GM19193 (cell line): ENCODE data around the gene TMEM50B.

Source experiments
- POLR2A ChIP-seq: IDR thresholded peaks from 4 replicates; pipeline ENCODE4 v1.6.1; 2011; ENCODE audit not compliant: insufficient read depth, insufficient read length; ENCODE audit errors: extremely low read depth

TMEM50B gene

DNA sequence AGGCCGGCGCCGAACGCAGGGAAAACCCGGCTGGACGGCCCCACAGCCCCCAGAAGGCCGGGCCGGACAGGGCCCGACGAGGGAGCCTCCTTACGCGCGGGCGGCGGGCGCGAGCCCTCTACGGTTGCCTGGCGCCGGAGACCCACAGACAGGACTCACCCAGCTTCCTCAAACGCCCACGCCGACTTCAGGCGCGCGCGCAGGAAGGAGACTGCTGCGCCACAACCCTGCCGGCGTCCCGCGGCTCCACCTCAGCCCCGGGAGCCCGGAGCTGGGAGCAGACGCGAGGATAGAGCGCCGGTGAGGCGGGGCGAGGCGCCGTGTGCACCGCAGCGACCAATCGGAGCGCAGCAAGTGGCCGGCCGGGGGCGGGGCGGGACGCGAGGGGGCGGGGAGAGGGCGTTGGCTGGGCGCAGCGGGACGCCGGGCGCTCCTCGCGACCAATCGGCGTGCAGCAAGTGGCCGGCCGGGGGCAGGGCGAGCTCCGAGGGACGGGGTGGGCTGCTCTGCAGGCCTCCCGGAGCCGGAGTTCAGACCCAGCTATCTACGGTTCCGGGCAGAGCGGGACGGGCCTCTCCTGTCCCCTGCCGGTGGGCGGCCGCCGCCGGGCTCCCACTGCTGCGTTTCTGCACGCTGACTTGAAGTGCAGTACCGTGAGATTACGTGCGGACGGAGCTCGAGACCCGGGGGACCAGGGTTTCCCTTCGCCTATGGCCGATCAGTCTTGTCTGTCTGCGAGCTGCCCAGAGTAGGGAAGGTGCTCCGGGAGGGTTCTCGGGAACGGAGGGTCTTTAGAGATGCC, at the start of gene TMEM50B:
TSS of gene TMEM50B (minus strand) at position 296 of the 802 bp plus-strand sequence. CDS start 11,089 bp downstream, outside the sequence.
- peak; percentile 94 for TF ChIP-seq POLR2A

DNA sequence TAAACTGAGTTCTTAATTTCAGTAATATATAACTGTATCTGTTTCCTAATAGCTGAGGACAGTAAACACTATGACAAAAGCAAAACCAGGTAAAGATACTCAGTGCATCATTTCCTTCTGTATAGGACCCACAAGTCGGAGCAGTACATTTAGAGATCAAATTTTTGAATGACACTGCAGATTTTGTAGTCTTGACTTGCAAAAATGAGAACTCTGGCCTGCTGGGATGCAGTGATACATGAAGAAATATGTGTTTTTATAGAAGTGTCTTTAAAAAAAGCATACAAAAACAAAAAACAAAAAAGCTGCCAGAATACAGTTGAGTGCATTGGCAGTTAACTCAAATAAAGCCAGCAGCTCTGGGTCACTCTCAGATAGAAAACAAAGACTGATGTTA, 43.2 kb upstream of the TMEM50B start:
- no peak for TF ChIP-seq POLR2A

DNA sequence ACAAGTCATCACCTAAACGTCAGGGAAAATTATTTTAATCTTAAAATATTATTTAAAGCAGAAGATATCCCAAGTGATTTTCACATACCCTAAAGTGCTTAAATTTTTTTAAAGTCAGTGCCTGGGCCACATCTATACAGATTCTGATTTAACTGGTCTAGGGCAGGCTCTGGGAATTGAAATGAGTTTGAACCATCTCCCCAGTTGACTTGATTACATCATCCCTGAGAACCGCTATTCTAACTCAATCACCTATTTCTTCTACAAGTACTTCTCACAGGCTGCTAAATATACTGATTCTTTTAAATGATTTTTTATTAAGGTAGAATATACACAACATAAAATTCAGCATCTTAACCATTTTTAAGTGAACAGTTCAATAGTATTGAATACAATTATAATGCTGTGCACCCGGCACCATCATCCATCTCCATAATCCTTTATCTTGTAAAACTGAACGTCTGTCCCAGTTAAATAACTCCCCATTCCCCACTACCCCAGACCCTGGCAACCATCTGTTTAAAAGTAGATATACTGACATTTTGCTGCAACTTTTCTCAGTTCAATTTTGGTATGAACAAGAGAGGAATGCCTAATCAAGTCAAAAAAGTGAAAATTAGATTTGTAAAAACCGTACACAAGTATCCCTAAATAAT, 42.7 kb upstream of the TMEM50B start:
- no peak for TF ChIP-seq POLR2A

DNA sequence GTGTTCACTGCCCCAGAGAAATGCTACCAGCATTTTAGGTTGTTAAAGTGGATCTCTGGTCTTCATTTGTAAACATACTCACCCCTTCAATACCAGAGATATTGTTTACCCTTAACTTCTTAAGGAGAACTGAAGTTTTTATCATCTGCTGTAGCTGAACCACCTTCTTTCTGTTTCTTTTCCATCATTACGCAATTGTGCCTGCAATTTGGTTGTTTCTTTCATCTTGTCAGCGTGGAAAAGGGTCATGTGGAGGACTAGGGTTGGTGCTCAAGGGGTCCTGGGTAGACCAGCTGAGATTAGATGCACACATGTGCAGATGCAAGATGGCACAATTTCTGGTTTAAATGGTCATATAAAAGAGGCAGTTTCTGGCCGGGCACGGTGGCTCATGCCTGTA, 39.1 kb upstream of the TMEM50B start:
- TF ChIP-seq POLR2A = no peak

DNA sequence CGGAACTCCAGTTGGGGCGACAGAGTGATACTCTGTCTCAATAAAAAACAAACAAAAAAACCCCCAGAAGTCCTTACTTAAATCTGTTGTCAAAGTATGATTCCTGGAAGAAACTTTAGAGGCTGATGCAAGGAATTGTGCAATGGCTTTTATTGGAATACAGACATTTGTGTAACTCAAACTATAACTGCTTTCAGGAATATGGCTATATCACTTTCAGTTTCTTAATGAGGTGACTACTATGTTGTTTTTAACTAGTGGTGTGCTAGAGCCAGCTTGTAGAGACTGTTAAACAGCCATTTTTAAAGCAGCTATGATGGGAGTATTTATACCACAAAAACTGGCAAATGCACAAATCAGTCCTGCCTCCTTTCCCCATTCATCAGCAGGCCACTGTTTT, 34.5 kb upstream of the TMEM50B start:
- TF ChIP-seq POLR2A = no peak

DNA sequence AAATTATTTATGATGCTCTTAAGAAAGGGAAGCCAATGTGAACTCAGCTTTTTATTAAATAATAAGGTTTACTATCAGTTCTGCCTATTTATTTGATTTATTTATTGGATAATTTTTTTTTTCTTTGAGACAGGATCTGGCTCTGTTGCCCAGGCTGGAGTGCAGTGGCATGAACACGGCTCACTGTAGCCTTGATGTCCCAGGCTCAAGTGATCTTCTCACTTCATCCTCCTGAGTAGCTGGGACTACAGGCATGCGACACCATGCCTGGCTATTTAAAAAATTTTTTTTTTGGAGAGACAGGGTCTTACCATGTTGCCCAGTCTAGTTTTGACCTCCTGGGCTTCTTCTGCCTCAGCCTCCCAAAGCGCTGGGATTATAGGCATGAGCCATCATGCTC, 32.7 kb upstream of the TMEM50B start:
- TF ChIP-seq POLR2A = no peak

DNA sequence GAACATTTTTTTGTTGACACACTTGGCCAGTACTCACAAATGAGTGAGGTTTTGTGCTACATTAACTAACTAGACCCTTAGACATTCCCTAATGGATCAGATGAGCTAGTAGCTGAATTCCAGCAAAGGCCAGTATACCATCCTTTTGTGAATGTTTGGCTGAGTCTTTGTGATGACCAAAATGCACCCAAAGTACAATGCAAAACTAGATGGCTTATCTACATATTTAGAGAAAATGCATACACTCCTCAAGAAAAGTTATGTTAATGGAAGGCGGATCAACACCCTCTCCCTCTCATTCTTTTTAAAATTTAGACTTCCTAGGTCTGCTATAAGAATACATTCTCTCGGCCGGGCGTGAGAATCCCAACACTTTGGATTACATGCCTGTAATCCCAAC, 31.9 kb upstream of the TMEM50B start:
- TF ChIP-seq POLR2A = no peak

DNA sequence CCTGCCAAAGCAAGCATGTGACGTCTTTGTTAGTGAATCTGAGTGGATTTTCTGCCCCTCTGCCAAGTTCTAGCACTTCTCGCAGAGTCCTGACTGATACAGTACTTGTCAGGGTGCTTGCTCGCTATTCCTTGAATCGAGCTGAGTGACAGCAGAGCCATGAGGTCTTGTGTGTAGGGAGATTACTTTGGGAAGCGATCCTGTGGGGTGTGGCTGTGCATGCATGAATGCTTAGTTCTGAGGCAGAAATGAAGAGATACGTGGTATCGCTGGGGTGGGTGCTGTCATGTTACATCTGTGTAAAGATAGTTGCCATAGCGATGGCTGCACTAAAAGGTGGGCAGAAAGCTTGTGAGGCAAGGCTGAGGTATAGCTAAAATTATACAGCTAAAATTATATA, 31.1 kb upstream of the TMEM50B start:
- TF ChIP-seq POLR2A = no peak

DNA sequence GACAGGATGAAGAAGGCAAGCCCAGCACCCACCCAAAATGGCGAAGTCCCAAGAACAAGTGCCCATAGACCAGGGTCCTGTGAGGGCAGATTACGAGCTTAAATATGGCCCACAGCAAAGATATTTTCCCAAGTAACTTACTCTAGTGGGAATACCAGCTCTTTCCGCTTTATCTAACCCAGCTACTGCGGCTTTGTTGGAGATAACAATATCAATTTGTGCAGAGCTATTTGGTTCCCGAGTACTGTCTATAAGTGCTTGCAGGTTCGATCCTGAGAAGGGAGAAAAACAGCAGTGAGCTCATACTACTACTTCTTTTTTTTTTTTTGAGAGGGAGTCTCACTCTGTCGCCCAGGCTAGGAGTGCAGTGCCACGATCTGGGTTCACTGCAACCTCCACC, 26.1 kb upstream of the TMEM50B start:
- no peak for TF ChIP-seq POLR2A

DNA sequence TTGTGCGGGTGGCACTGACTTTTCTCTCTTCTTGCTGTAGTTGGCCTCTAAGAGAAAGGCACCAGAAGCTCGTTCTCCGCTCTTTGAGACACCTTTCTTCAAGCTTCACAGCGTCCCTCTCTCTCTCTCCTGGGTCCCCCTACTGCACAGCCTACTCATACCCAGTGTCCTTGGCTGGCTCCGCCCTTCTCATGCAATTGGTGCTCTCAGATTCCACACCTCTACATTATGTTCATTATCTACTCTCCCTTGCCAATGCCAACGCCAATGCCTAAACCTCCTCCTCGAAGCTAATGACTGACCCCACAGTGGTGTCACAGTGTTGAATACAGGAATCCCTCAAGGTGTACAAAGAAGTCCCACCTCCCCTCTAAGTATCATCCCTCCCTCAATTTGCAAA, 16.6 kb upstream of the TMEM50B start:
- TF ChIP-seq POLR2A = no peak

DNA sequence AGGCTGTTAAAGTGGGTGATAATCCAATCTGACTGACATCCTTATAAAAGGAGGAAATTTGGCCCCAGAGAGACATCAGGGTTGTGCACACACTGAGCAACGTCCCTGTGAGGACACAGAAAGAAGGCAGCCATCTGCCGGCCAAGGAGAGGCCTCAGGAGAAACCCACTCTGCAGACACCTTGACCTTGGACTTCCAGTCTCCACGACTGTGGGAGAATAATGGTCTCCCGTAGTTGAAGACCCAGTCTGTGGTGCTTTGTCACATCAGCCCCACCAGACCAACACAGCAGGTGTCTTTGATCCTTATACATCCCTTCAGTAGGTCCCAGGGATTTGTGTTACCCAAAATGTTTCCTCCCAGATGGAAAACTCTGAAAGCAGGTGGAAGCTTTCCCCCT, 16.0 kb upstream of the TMEM50B start:
- no peak for TF ChIP-seq POLR2A

DNA sequence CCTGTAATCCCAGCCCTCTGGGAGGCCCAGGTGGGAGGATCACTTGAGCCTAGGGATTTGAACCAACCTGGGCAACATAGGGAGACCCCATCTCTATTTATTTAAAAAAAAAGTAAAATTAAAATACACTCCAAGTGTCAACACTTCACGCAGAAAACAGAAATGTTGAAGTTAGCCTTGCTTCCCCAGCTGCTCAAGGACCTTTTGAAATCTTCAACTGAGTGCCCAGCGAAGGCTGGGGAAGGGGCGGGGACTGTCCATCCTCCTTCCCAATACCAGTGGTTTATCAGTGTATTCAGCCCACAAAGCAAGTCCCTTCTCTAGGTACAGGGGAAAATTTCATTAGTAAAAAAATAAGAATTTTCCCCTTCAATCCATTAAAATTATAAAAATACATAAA, 14.0 kb upstream of the TMEM50B start:
- no peak for TF ChIP-seq POLR2A

DNA sequence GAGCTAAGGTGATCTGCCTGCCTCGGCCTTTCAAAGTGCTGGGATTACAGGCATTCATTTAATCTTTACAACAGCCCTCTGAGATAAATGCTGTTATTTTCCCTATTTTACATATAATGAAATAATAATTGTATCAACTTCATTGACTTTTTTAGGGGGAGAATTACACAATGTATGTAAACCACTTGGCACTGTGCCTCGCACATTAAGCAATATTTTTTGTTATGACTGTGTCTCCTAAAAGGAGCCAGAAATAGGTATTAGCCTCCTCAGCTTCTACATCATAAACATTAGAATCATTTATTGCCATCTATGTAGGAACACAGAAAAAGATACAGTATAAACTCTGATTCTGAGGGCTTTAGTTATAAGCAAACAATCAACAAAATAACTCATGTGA, 12.8 kb upstream of the TMEM50B start:
- TF ChIP-seq POLR2A = no peak

DNA sequence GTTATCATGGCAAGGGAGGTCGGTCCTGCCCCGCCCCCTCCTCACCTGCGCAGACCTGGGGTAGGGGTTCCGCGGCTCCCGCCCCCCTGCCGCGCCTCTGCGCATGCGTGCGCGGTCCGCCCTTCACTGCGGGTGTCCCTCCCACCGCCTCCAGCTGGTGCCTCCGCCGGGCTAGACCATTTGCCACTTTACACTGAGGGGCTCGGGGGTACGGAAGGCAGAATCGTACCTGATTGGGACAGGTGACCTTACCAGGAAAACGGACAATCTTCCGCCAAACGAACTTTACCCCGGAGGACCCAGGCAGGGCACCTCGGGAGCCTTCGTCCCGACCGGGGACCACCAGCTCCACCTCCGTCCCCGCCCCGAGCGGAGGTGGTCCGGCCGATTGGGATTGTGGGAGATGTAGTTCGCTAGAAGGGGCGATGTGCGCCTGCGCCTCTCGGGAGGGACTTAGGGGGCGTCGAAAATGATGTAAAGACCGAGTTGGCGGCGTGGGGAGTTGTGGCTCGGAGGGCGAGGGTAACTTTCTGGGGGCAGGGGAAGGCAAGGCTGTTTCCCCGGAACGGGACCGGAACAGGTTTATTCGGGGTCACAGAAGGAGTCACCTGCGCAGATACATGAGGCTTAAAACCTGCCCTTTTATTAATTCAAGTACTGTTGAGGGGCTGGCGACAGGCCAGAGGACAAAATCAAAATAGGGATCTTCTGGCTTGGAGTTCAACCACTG, 11.8 kb upstream of the TMEM50B start, which contains the start of gene DNAJC28:
TSS of gene DNAJC28 (minus strand) at position 344 of the 730 bp plus-strand sequence. CDS start 2,323 bp downstream, outside the sequence.
- peak; percentile 41 for TF ChIP-seq POLR2A

DNA sequence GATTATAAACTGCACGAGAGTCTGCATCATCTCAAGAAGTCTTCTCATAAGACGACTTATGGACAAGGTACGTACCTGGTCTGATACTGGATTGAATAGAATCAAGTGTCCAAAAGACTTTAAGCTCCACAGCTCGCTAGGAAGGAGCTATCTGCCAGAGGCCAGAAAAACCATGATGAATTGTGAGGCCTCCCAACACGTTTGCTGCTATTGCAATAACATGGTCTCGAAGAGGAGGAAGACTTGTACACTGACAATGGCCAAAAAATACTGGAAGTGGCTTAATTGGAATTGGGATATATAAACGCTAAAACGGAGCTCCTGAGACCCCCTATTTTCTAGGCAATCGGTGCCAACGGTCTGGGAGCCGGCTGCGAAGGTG, 11.2 kb upstream of the TMEM50B start:
- no peak for TF ChIP-seq POLR2A

DNA sequence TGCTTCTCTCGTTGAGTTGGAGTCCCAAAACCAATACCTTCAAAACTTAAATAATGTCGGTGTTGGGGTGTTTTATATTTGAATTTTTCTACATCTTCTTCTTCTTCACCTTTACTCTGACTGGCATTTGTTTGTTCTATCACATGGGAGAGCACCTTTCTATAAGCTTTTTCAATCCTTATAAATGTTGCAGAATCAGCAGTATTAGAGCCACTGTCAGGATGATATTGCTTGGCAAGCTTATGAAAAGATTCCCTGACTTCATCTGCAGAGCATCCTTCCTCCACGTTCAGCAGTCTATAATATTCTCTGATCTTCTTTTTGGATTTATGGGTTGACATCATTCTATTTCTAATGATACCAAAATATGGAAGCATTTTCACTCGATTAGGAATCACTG, 9.2 kb upstream of the TMEM50B start:
- no peak for TF ChIP-seq POLR2A

DNA sequence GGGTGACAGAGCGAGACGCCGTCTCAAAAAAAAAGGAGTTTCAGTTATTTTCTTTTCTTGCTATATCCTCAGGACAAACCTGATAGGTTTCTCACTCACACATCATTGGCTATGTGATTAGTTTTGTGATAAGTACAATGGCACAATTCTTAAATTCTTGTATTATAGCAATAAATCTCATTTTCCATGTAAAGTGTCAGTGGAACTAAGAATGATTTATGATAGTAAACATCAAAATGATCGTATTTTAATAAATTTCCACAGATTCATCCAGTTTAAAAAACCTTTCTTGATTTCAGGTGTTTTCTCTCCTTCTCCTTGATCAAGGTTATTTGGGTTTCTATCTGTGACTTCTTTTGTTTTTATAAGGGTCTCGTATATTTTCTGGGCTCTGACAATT, 8.2 kb upstream of the TMEM50B start:
- no peak for TF ChIP-seq POLR2A
